HepG2 (cell line): ENCODE measurements around the gene CLASRP. TPM values are rescaled to one million over a fixed set of nuclear protein-coding genes. Genes with fewer than 3 reads are reported as not detected.

Experiments used
- EZH2 ChIP-seq: conservative IDR thresholded peaks from 2 replicates; pipeline ENCODE4 v1.6.1; 2012; ENCODE audit warnings: mild to moderate bottlenecking, low read depth, low read length, moderate library complexity
- GLI4 ChIP-seq: sonication (generic); formaldehyde crosslinking; IDR thresholded peaks from 2 replicates; pipeline ENCODE4 v1.5.1; 2020; ENCODE audit warnings: missing genetic modification reagents, mild to moderate bottlenecking, moderate library complexity, borderline replicate concordance
- HDAC6 ChIP-seq: fragments of 200-600 bp; sonication (generic); IDR thresholded peaks from 2 replicates; pipeline ENCODE4 v1.7.0; 2017; ENCODE audit warnings: mild to moderate bottlenecking, antibody characterized with exemption, low read length, low read depth
- IKZF1 ChIP-seq: fragments of 450-650 bp; IDR thresholded peaks from 2 replicates; pipeline ENCODE4 v1.7.1; 2016
- MED13 ChIP-seq: sonication (generic); formaldehyde crosslinking; IDR thresholded peaks from 2 replicates; pipeline ENCODE4 v1.5.0; 2020; ENCODE audit warnings: missing genetic modification reagents
- MYC ChIP-seq: sonication (generic); formaldehyde crosslinking; IDR thresholded peaks from 2 replicates; pipeline ENCODE4 v1.9.0; 2021; ENCODE audit warnings: missing genetic modification reagents, borderline replicate concordance
- NKX3-1 ChIP-seq: sonication (generic); formaldehyde crosslinking; IDR thresholded peaks from 2 replicates; pipeline ENCODE4 v1.5.0; 2020; ENCODE audit warnings: missing genetic modification reagents
- PLRG1 ChIP-seq: fragments of 450-650 bp; conservative IDR thresholded peaks from 2 replicates; pipeline ENCODE4 v1.6.1; 2016
- SNAPC2 ChIP-seq: sonication (generic); formaldehyde crosslinking; IDR thresholded peaks from 2 replicates; pipeline ENCODE4 v1.8.1; 2022; ENCODE audit warnings: mild to moderate bottlenecking, missing genetic modification reagents
- TP53 ChIP-seq: sonication (generic); formaldehyde crosslinking; conservative IDR thresholded peaks from 2 replicates; pipeline ENCODE4 v1.4.0; 2020; ENCODE audit warnings: missing genetic modification reagents
- YEATS2 ChIP-seq: sonication (generic); formaldehyde crosslinking; IDR thresholded peaks from 2 replicates; pipeline ENCODE4 v1.4.0; 2020; ENCODE audit warnings: missing genetic modification reagents, borderline replicate concordance
- ZNF138 ChIP-seq: sonication (generic); formaldehyde crosslinking; IDR thresholded peaks from 2 replicates; pipeline ENCODE4 v1.5.0; 2020; ENCODE audit warnings: mild to moderate bottlenecking, low read depth, missing genetic modification reagents
- ZNF224 ChIP-seq: sonication (generic); formaldehyde crosslinking; IDR thresholded peaks from 2 replicates; pipeline ENCODE4 v1.5.0; 2020; ENCODE audit warnings: mild to moderate bottlenecking, missing genetic modification reagents
- ZNF382 ChIP-seq: sonication (generic); formaldehyde crosslinking; IDR thresholded peaks from 2 replicates; pipeline ENCODE4 v1.5.0; 2020; ENCODE audit warnings: missing genetic modification reagents, mild to moderate bottlenecking, borderline replicate concordance
- ZNF441 ChIP-seq: sonication (generic); formaldehyde crosslinking; IDR thresholded peaks from 2 replicates; pipeline ENCODE4 v1.7.0; 2021; ENCODE audit warnings: missing genetic modification reagents, borderline replicate concordance
- ZNF703 ChIP-seq: sonication (generic); formaldehyde crosslinking; IDR thresholded peaks from 2 replicates; pipeline ENCODE4 v1.5.1; 2020; ENCODE audit warnings: missing genetic modification reagents, mild to moderate bottlenecking, moderate library complexity, borderline replicate concordance
- polyA plus RNA-seq, 8 experiments: library from polyadenylated mRNA; depleted of rRNA in 3 of 8; stranded (reverse) in 7 of 8; unstranded in 1 of 8; fragments of >200 nt; fragmentation: Illumina TruSeq in 4 of 8; extraction: Trizol in 4 of 8; gene quantifications; 2 replicates each; pipeline versions ENCODE4 v1.2.1 to v1.2.3, GENCODE V29; 2011 to 2016; ENCODE audit warnings: low read depth in 4 of 8, missing spikeins in 1 of 8, mixed read lengths in 1 of 8; ENCODE audit not compliant: insufficient read depth in 1 of 8
- total RNA-seq, 5 experiments: library from RNA; depleted of rRNA; stranded (reverse); fragments of >200 nt; fragmentation: Illumina TruSeq; extraction: Trizol; gene quantifications; 2 replicates each; pipeline ENCODE4 v1.2.3, GENCODE V29; 2016; ENCODE audit warnings: low read depth in 1 of 5
- TF ChIP-seq, protein P1 (sequence below): sonication (generic); formaldehyde crosslinking; conservative IDR thresholded peaks from 2 replicates; pipeline ENCODE4 v1.8.0; 2022; ENCODE audit warnings: missing genetic modification reagents
- TF ChIP-seq, protein P2 (sequence below): IDR thresholded peaks from 2 replicates; pipeline ENCODE4 v1.6.1; 2016; ENCODE audit warnings: missing compliant biosample characterization, missing genetic modification reagents, borderline replicate concordance
- TF ChIP-seq, protein P3 (sequence below): sonication (generic); formaldehyde crosslinking; IDR thresholded peaks from 2 replicates; pipeline ENCODE4 v1.5.0; 2020; ENCODE audit warnings: missing genetic modification reagents
- TF ChIP-seq, protein P4 (sequence below), 2 experiments: sonication (generic) in 1 of 2; formaldehyde crosslinking in 1 of 2; IDR thresholded peaks; 2 replicates each; pipeline versions ENCODE4 v1.5.1 to v1.6.1; 2011 to 2020; ENCODE audit warnings: borderline replicate concordance in 1 of 2, low read depth in 1 of 2, low read length in 1 of 2, mild to moderate bottlenecking in 1 of 2, missing genetic modification reagents in 1 of 2, moderate library complexity in 1 of 2
- TF ChIP-seq, protein P5 (sequence below): sonication (generic); formaldehyde crosslinking; IDR thresholded peaks from 2 replicates; pipeline ENCODE4 v1.8.1; 2023; ENCODE audit warnings: missing genetic modification reagents, inconsistent platforms, borderline replicate concordance

Gene CLASRP
- total and polyA plus RNA-seq, 2 of the 13 experiments (the other 11 are each of a cell fraction or from before 2014, with no cell fraction given), result 32.0 to 51.4 TPM

DNA sequence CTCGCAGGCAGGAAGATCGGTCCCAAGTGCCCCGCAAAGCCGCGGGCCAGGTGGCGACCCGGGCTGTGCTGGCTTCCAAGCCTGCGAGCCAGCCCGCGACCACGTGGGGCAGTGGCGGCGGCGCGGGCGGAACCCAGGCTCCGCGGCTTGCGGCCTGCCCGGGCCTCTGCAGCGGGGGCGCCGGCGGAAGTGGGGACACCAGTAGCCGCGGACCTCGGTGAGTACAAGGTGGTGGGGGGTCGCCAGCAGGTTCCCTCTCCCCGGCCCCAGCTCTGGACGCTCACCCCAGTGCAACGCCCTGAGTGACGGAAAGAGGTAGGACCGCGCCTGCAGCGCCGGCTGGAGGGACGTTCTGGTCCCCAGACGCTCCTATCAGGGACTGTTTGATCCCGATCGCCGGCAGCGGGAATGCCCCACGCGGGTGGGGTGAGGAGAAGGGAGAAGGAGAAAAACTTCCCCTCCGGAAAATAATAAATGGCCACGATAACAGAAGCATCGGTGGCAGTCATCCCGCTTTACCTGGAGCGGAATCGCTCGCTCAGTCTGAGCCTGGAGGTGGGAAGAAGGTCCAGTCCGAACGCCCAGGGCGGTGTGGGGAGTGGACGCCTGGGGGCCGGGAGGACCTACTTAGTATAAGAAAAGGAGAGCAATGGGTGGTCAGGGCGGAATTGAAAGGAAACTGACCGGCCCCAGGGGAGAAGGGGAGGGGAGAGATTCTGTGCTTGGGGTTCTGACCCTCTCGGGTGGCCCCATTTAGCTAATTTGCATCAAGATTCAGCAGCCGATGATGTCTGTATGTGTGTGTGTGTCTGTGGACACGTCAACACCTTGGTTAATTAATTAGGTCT lies 40.4 kb downstream of the CLASRP start, which contains the start of gene GEMIN7 (continued):
- TF ChIP-seq, protein P1, sequence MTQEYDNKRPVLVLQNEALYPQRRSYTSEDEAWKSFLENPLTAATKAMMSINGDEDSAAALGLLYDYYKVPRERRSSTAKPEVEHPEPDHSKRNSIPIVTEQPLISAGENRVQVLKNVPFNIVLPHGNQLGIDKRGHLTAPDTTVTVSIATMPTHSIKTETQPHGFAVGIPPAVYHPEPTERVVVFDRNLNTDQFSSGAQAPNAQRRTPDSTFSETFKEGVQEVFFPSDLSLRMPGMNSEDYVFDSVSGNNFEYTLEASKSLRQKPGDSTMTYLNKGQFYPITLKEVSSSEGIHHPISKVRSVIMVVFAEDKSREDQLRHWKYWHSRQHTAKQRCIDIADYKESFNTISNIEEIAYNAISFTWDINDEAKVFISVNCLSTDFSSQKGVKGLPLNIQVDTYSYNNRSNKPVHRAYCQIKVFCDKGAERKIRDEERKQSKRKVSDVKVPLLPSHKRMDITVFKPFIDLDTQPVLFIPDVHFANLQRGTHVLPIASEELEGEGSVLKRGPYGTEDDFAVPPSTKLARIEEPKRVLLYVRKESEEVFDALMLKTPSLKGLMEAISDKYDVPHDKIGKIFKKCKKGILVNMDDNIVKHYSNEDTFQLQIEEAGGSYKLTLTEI (CRISPR knock-in tag), result no peak
- TF ChIP-seq HDAC6, result no peak
- TF ChIP-seq GLI4, result no peak
- no peak for TF ChIP-seq ZNF224 (CRISPR knock-in tag)
- no peak for TF ChIP-seq SNAPC2 (CRISPR knock-in tag)
- TF ChIP-seq TP53 (CRISPR knock-in tag), result peak; percentile 73; the same call in 1 of the 2 replicates
- TF ChIP-seq IKZF1, result no peak
- TF ChIP-seq MYC (CRISPR knock-in tag), result peak; percentile 100
- TF ChIP-seq, protein P2, sequence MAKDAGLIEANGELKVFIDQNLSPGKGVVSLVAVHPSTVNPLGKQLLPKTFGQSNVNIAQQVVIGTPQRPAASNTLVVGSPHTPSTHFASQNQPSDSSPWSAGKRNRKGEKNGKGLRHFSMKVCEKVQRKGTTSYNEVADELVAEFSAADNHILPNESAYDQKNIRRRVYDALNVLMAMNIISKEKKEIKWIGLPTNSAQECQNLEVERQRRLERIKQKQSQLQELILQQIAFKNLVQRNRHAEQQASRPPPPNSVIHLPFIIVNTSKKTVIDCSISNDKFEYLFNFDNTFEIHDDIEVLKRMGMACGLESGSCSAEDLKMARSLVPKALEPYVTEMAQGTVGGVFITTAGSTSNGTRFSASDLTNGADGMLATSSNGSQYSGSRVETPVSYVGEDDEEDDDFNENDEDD (CRISPR knock-in tag), result peak; percentile 91
- TF ChIP-seq, protein P3, sequence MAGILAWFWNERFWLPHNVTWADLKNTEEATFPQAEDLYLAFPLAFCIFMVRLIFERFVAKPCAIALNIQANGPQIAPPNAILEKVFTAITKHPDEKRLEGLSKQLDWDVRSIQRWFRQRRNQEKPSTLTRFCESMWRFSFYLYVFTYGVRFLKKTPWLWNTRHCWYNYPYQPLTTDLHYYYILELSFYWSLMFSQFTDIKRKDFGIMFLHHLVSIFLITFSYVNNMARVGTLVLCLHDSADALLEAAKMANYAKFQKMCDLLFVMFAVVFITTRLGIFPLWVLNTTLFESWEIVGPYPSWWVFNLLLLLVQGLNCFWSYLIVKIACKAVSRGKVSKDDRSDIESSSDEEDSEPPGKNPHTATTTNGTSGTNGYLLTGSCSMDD (CRISPR knock-in tag), result peak; percentile 67; the same call in 1 of the 2 replicates
- TF ChIP-seq ZNF138 (CRISPR knock-in tag), result 0 out of 2 replicates have a peak, but pooled peaks have one; percentile 79
- peak; percentile 84 for TF ChIP-seq MED13 (CRISPR knock-in tag)
- TF ChIP-seq, protein P4, sequence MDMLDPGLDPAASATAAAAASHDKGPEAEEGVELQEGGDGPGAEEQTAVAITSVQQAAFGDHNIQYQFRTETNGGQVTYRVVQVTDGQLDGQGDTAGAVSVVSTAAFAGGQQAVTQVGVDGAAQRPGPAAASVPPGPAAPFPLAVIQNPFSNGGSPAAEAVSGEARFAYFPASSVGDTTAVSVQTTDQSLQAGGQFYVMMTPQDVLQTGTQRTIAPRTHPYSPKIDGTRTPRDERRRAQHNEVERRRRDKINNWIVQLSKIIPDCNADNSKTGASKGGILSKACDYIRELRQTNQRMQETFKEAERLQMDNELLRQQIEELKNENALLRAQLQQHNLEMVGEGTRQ (IDR thresholded peaks at IDR 0.05; ENCODE audit: low read depth, low read length), result peak; percentile 37; the same call in 1 of the 2 replicates
- TF ChIP-seq, protein P4 (CRISPR knock-in tag; IDR thresholded peaks at IDR 0.05; ENCODE audit: borderline replicate concordance), result peak; percentile 49; the same call in 1 of the 2 replicates
- peak; percentile 92 for TF ChIP-seq NKX3-1 (CRISPR knock-in tag)
- TF ChIP-seq, protein P5, sequence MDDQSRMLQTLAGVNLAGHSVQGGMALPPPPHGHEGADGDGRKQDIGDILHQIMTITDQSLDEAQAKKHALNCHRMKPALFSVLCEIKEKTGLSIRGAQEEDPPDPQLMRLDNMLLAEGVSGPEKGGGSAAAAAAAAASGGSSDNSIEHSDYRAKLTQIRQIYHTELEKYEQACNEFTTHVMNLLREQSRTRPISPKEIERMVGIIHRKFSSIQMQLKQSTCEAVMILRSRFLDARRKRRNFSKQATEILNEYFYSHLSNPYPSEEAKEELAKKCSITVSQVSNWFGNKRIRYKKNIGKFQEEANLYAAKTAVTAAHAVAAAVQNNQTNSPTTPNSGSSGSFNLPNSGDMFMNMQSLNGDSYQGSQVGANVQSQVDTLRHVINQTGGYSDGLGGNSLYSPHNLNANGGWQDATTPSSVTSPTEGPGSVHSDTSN, result 0 out of 2 replicates have a peak, but pooled peaks have one; percentile 31
- TF ChIP-seq YEATS2, result peak; percentile 84
- peak; percentile 83; the same call in 1 of the 2 replicates for TF ChIP-seq ZNF441
- no peak for TF ChIP-seq ZNF703 (CRISPR knock-in tag)
- TF ChIP-seq ZNF382 (CRISPR knock-in tag), result no peak
- no peak for TF ChIP-seq PLRG1
- no peak for TF ChIP-seq EZH2
